Measurements from ENCODE around the gene FOXC1.

Gene FOXC1

GRCh38 chr6:1651362-1651761 lies 41.6 kb downstream of the FOXC1 start:
- no peak overlapping the region for H3K4me2 ChIP-seq (ENCODE audit: low read length)
- no peak for TF ChIP-seq EZH2phosphoT487 (IDR thresholded peaks at IDR 0.05; ENCODE audit: borderline replicate concordance, low read length)
- TF ChIP-seq CTCF (IDR thresholded peaks at IDR 0.05; ENCODE audit: low read depth, low read length, poor library complexity, severe bottlenecking), result no peak
- no peaks in the 10 kb centered on the region for H3K27me3 ChIP-seq (ENCODE audit: control insufficient read depth, low read length)
- H3K9me2 ChIP-seq (replicated peaks; ENCODE audit: control insufficient read depth, low read length), result no peaks in the 10 kb centered on the region
- H4K20me1 ChIP-seq (ENCODE audit: control insufficient read depth, insufficient read depth, low read depth, low read length), result peaks cover 7% of the 10 kb centered on the region; the same call in 1 of the 2 replicates
- H3K4me3 ChIP-seq (ENCODE audit: low read length), result no peak overlapping the region
- H3K4me1 ChIP-seq (ENCODE audit: control insufficient read depth, low read length), result no peaks in the 10 kb centered on the region
- no peaks in the 10 kb centered on the region for H3F3A ChIP-seq (ENCODE audit: control insufficient read depth, insufficient read depth)
- H3K79me2 ChIP-seq (ENCODE audit: control insufficient read depth, low read length), result no peaks in the 10 kb centered on the region
- H3K36me3 ChIP-seq (ENCODE audit: control insufficient read depth, low read length), result no peaks in the 10 kb centered on the region
- no peaks in the 10 kb centered on the region for H3K9me3 ChIP-seq (ENCODE audit: control insufficient read depth, insufficient read depth, low read length)
- H3K27ac ChIP-seq (ENCODE audit: low read depth, low read length), result no peak overlapping the region

GRCh38 chr6:1652842-1653241 lies 43.1 kb downstream of the FOXC1 start:
- Histone ChIP-seq H3K9me3 (ENCODE audit: control insufficient read depth, insufficient read depth, low read length) (no peaks in the 10 kb centered on the region), H3K4me3 (ENCODE audit: low read length) (no peak overlapping the region), H3K36me3 (ENCODE audit: control insufficient read depth, low read length) (no peaks in the 10 kb centered on the region), H3K4me1 (ENCODE audit: control insufficient read depth, low read length) (no peaks in the 10 kb centered on the region; the same call in 1 of the 2 replicates), H3K27me3 (ENCODE audit: control insufficient read depth, low read length) (no peaks in the 10 kb centered on the region), H3K79me2 (ENCODE audit: control insufficient read depth, low read length) (no peaks in the 10 kb centered on the region), H3K27ac (ENCODE audit: low read depth, low read length) (no peak overlapping the region), H3F3A (ENCODE audit: control insufficient read depth, insufficient read depth) (no peaks in the 10 kb centered on the region), H4K20me1 (ENCODE audit: control insufficient read depth, insufficient read depth, low read depth, low read length) (peaks cover 7% of the 10 kb centered on the region; the same call in 1 of the 2 replicates), H3K4me2 (ENCODE audit: low read length) (no peak overlapping the region), H3K9me2 (replicated peaks; ENCODE audit: control insufficient read depth, low read length) (no peaks in the 10 kb centered on the region)
- TF ChIP-seq EZH2phosphoT487 (IDR thresholded peaks at IDR 0.05; ENCODE audit: borderline replicate concordance, low read length), result no peak

- no peaks in the 10 kb centered on the region for H3K79me2 ChIP-seq (ENCODE audit: control insufficient read depth, low read length)
- H3K36me3 ChIP-seq (ENCODE audit: control insufficient read depth, low read length), result no peaks in the 10 kb centered on the region
- H3F3A ChIP-seq (ENCODE audit: control insufficient read depth, insufficient read depth), result no peaks in the 10 kb centered on the region
- H3K9me3 ChIP-seq (ENCODE audit: control insufficient read depth, insufficient read depth, low read length), result no peaks in the 10 kb centered on the region
- TF ChIP-seq EZH2phosphoT487 (IDR thresholded peaks at IDR 0.05; ENCODE audit: borderline replicate concordance, low read length) (no peak), CTCF (IDR thresholded peaks at IDR 0.05; ENCODE audit: low read depth, low read length, poor library complexity, severe bottlenecking) (no peak)
- H3K4me2 ChIP-seq (ENCODE audit: low read length), result no peak overlapping the region
- no peaks in the 10 kb centered on the region for H3K27me3 ChIP-seq (ENCODE audit: control insufficient read depth, low read length)
- no peak overlapping the region for H3K27ac ChIP-seq (ENCODE audit: low read depth, low read length)
- H3K9me2 ChIP-seq (replicated peaks; ENCODE audit: control insufficient read depth, low read length), result no peaks in the 10 kb centered on the region
- no peak overlapping the region for H3K4me3 ChIP-seq (ENCODE audit: low read length)
- no peaks in the 10 kb centered on the region; the same call in 1 of the 2 replicates for H3K4me1 ChIP-seq (ENCODE audit: control insufficient read depth, low read length)
- H4K20me1 ChIP-seq (ENCODE audit: control insufficient read depth, insufficient read depth, low read depth, low read length), result peaks cover 7% of the 10 kb centered on the region; the same call in 1 of the 2 replicates
Measured at GRCh38 chr6:1654054-1654453, 44.3 kb downstream of the FOXC1 start.

GRCh38 chr6:1657116-1657770 lies 47.5 kb downstream of the FOXC1 start:
- Histone ChIP-seq H3K27ac (ENCODE audit: low read depth, low read length) (no peak overlapping the region), H3F3A (ENCODE audit: control insufficient read depth, insufficient read depth) (no peaks in the 10 kb centered on the region), H3K9me3 (ENCODE audit: control insufficient read depth, insufficient read depth, low read length) (no peaks in the 10 kb centered on the region), H3K9me2 (replicated peaks; ENCODE audit: control insufficient read depth, low read length) (no peaks in the 10 kb centered on the region), H3K4me2 (ENCODE audit: low read length) (no peak overlapping the region), H3K4me3 (ENCODE audit: low read length) (no peak overlapping the region), H3K27me3 (ENCODE audit: control insufficient read depth, low read length) (no peaks in the 10 kb centered on the region), H3K79me2 (ENCODE audit: control insufficient read depth, low read length) (no peaks in the 10 kb centered on the region), H3K4me1 (ENCODE audit: control insufficient read depth, low read length) (no peaks in the 10 kb centered on the region; the same call in 1 of the 2 replicates), H3K36me3 (ENCODE audit: control insufficient read depth, low read length) (no peaks in the 10 kb centered on the region), H4K20me1 (ENCODE audit: control insufficient read depth, insufficient read depth, low read depth, low read length) (peaks cover 4% of the 10 kb centered on the region; the same call in 1 of the 2 replicates)
- TF ChIP-seq EZH2phosphoT487 (IDR thresholded peaks at IDR 0.05; ENCODE audit: borderline replicate concordance, low read length) (no peak), CTCF (IDR thresholded peaks at IDR 0.05; ENCODE audit: low read depth, low read length, poor library complexity, severe bottlenecking) (no peak)
